GM12801 (cell line): ENCODE measurements around the gene MLH3.

ENCODE experiments used
- CTCF ChIP-seq: IDR thresholded peaks from one replicate; pipeline ENCODE4 v1.5.1; 2011; ENCODE audit warnings: control low read depth; ENCODE audit not compliant: insufficient read length; ENCODE audit errors: extremely low read depth

MLH3 gene

GRCh38 chr14:74981833-74982232, 69.4 kb downstream of the MLH3 start:
- no peak for TF ChIP-seq CTCF

GRCh38 chr14:74981462-74981782, 69.8 kb downstream of the MLH3 start:
- TF ChIP-seq CTCF, result no peak

- no peak for TF ChIP-seq CTCF
Observed at GRCh38 chr14:74980731-74981461, 70.4 kb downstream of the MLH3 start.

- no peak for TF ChIP-seq CTCF
Observed at GRCh38 chr14:74980398-74980730, 70.9 kb downstream of the MLH3 start.

- TF ChIP-seq CTCF, result no peak
Observed at GRCh38 chr14:74979442-74980397, 71.5 kb downstream of the MLH3 start.

GRCh38 chr14:74979029-74979428, 72.2 kb downstream of the MLH3 start:
- no peak for TF ChIP-seq CTCF

- TF ChIP-seq CTCF, result no peak
Observed at GRCh38 chr14:74978416-74978947, 72.8 kb downstream of the MLH3 start.
